Caco-2 (cell line): ENCODE data around the gene PTPDC1. TPM values are rescaled to one million over a fixed set of nuclear protein-coding genes. Genes with fewer than 3 reads are reported as not detected.

Source experiments
- BruUV-seq: library from RNA; stranded (reverse); fragments of 400-500 nt; replicated peaks from 2 replicates; lab custom pipeline; 2021; lab: Mats Ljungman, UMichigan
- CTCF ChIA-PET: fragments of 300-600 bp; sonication (Branson Sonifier 250); formaldehyde crosslinking; loops from one replicate; lab custom pipeline; 2022; ENCODE audit warnings: antibody characterized with exemption; lab: Charles Lee
- POLR2A ChIA-PET: fragments of 300-600 bp; sonication (Branson Sonifier 250); formaldehyde crosslinking; loops from one replicate; lab custom pipeline; 2022; ENCODE audit warnings: antibody characterized with exemption; lab: Charles Lee
- DNase-seq, 2 experiments: peaks; one replicate each; pipeline versions ENCODE4 v3.0.0 to v3.0.0-alpha.2; 2020 to 2022
- H3K27me3 ChIP-seq: replicated peaks from 2 replicates; pipeline ENCODE4 v1.6.0; 2011; ENCODE audit warnings: low read length; ENCODE audit not compliant: control insufficient read depth, insufficient read depth
- H3K36me3 ChIP-seq: 2 replicates; pipeline ENCODE4 v1.5.1; 2011; ENCODE audit warnings: low read length; ENCODE audit not compliant: control insufficient read depth, insufficient read depth
- H3K4me1 ChIP-seq: fragments of 250-450 bp; sonication (Bioruptor Pico); 2 replicates; pipeline ENCODE4 v1.5.1; 2020; ENCODE audit warnings: mild to moderate bottlenecking
- H3K4me3 ChIP-seq: 2 replicates; pipeline ENCODE4 v1.5.1; 2011; ENCODE audit warnings: low read depth, mild to moderate bottlenecking, control low read depth, low read length
- H3K9me3 ChIP-seq: fragments of 250-450 bp; sonication (Bioruptor Pico); 2 replicates; pipeline ENCODE4 v1.5.1; 2020; ENCODE audit warnings: mild to moderate bottlenecking, moderate library complexity
- H3K27ac Mint-ChIP-seq: one replicate; pipeline ENCODE4 v1.8.0; 2022; ENCODE audit warnings: mixed read lengths; ENCODE audit not compliant: unreplicated experiment
- H3K27me3 Mint-ChIP-seq: one replicate; pipeline ENCODE4 v1.8.0; 2022; ENCODE audit warnings: mixed read lengths; ENCODE audit not compliant: insufficient read depth, unreplicated experiment
- H3K36me3 Mint-ChIP-seq: one replicate; pipeline ENCODE4 v1.8.0; 2022; ENCODE audit warnings: mild to moderate bottlenecking, mixed read lengths; ENCODE audit not compliant: insufficient read depth, unreplicated experiment
- H3K4me1 Mint-ChIP-seq: one replicate; pipeline ENCODE4 v1.8.0; 2022; ENCODE audit warnings: low read depth, mixed read lengths; ENCODE audit not compliant: unreplicated experiment
- H3K4me3 Mint-ChIP-seq: one replicate; pipeline ENCODE4 v1.8.0; 2022; ENCODE audit warnings: mild to moderate bottlenecking, moderate library complexity, mixed read lengths; ENCODE audit not compliant: unreplicated experiment
- H3K9me3 Mint-ChIP-seq: one replicate; pipeline ENCODE4 v1.8.0; 2022; ENCODE audit warnings: mixed read lengths; ENCODE audit not compliant: unreplicated experiment
- intact Hi-C: fragments of 100-400 bp; cut with micrococcal nuclease; formaldehyde crosslinking; loops from one replicate; pipeline ENCODE4 v1.10.0; 2022; ENCODE audit not compliant: unreplicated experiment
- total RNA-seq: library from RNA; stranded (reverse); gene quantifications from 2 replicates; pipeline ENCODE4 v1.2.3, GENCODE V29; 2022
- TF ChIP-seq, protein P1 (sequence below), 2 experiments: fragments of 200-600 bp in 1 of 2; IDR thresholded peaks; 1 replicate in 1 of 2; 2 replicates in 1 of 2; pipeline versions ENCODE4 v1.5.1 to v1.8.0; 2011 to 2022; ENCODE audit warnings: antibody characterized with exemption in 1 of 2, control low read depth in 1 of 2, inconsistent platforms in 1 of 2, low read depth in 1 of 2, low read length in 1 of 2, mild to moderate bottlenecking in 1 of 2, moderate library complexity in 1 of 2; ENCODE audit not compliant: insufficient read depth in 1 of 2, severe bottlenecking in 1 of 2, unreplicated experiment in 1 of 2

PTPDC1 gene
- total RNA-seq, 1 experiment from 2014 or later = 5.9 TPM

DNA sequence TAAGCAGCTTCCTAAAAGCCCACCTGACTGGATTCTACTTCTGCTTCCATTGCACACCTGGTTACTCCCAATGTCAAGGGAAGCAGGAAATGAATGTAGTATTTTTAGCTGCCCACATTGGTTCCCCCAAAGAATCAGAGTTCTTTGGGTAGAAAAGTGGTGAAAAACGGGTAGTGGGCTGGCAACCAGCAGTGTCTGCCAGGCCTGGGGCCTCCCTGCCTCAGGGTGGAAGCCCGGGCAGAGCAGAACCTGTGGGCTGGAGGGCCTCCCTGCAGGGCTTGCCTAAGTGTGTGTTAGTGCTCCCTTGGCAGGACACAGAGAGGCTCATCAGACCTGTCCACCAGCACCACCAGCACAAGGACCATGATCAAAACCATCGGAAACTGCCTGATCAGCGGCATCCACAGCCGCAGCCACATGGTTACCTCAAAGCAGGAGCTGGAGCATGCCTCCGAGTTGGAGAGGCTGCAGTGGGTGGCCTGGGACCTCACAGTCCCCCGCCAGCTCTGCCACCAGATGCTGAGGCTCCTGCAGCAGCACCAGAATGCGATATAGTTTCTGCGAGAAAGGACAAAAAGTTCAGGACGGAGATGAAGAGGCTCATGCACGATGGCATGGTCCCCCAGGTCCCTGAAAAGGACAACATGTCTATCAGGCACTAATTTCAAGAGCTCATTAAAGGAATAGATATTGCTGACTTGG, 72.2 kb downstream of the PTPDC1 start:
- no peak overlapping the region for H3K27ac Mint-ChIP-seq
- no peak overlapping the region for H3K4me3 Mint-ChIP-seq
- H3K9me3 Mint-ChIP-seq = no peaks in the 10 kb centered on the region
- no peaks in the 10 kb centered on the region for H3K27me3 ChIP-seq
- no peak overlapping the region for H3K4me3 ChIP-seq
- H3K9me3 ChIP-seq = no peaks in the 10 kb centered on the region
- no peaks in the 10 kb centered on the region for H3K36me3 Mint-ChIP-seq
- H3K4me1 ChIP-seq = no peaks in the 10 kb centered on the region
- TF ChIP-seq, protein P1, sequence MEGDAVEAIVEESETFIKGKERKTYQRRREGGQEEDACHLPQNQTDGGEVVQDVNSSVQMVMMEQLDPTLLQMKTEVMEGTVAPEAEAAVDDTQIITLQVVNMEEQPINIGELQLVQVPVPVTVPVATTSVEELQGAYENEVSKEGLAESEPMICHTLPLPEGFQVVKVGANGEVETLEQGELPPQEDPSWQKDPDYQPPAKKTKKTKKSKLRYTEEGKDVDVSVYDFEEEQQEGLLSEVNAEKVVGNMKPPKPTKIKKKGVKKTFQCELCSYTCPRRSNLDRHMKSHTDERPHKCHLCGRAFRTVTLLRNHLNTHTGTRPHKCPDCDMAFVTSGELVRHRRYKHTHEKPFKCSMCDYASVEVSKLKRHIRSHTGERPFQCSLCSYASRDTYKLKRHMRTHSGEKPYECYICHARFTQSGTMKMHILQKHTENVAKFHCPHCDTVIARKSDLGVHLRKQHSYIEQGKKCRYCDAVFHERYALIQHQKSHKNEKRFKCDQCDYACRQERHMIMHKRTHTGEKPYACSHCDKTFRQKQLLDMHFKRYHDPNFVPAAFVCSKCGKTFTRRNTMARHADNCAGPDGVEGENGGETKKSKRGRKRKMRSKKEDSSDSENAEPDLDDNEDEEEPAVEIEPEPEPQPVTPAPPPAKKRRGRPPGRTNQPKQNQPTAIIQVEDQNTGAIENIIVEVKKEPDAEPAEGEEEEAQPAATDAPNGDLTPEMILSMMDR (IDR thresholded peaks at IDR 0.05; ENCODE audit: insufficient read depth in 1 of 2, low read depth in 1 of 2, low read length in 1 of 2, severe bottlenecking in 1 of 2, unreplicated experiment in 1 of 2) = no peak
- no peak for DNase-seq
- no TSS peak for BruUV-seq
- H3K27me3 Mint-ChIP-seq = no peaks in the 10 kb centered on the region
- CTCF ChIA-PET = interaction anchor here (0.6 kb wide), 1 partner anchor 19 kb away, joined by 3 read pairs; no protein-coding TSS in a partner anchor
- intact Hi-C loops = no loop called here
- POLR2A ChIA-PET = no interaction called here
- no peaks in the 10 kb centered on the region for H3K4me1 Mint-ChIP-seq
- no peaks in the 10 kb centered on the region for H3K36me3 ChIP-seq

DNA sequence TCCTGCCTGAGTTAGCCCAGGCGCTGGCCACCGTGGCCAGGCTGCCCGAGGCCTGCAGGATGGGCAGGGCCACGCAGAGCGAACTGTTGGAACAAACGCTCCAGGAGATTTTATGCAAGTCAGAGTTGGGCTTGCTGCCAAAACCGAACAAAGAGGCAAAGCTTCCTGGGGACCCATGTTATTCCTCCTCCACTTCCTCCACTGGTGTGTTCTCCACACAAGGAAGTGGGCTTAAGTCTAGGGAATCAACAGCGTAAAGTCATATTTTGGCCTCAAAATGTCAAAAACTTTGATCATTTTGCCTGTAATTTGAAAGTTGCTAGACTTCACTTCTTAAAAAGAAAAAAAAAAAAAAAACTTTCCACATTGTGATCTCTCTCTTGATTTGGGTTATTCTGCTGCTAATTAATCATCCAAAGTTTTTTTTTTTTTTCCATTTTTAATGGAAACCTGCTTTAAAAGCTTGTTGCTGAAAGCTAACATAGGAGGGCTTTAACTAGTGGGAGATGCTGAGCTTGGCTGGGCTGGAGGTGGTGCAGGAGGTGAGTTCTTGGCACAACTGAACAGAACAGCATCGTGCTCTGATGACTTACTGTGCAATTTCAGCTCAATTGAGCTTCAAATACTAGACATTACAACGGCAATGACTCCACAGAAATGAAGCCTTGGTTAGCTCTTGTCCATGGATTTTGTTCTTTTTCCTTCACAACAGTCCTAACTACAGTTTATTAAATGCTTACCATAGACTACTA, 73.0 kb downstream of the PTPDC1 start:
- no peaks in the 10 kb centered on the region for H3K27me3 ChIP-seq
- no peak overlapping the region for H3K4me3 ChIP-seq
- H3K4me3 Mint-ChIP-seq = no peak overlapping the region
- H3K27ac Mint-ChIP-seq = no peak overlapping the region
- CTCF ChIA-PET = interaction anchor here (0.6 kb wide), 1 partner anchor 18 kb away, joined by 3 read pairs; no protein-coding TSS in a partner anchor
- no peaks in the 10 kb centered on the region for H3K9me3 ChIP-seq
- intact Hi-C loops = no loop called here
- TF ChIP-seq, protein P1 (IDR thresholded peaks at IDR 0.05; ENCODE audit: insufficient read depth in 1 of 2, low read depth in 1 of 2, low read length in 1 of 2, severe bottlenecking in 1 of 2, unreplicated experiment in 1 of 2) = no peak
- no peaks in the 10 kb centered on the region for H3K4me1 ChIP-seq
- no peaks in the 10 kb centered on the region for H3K36me3 ChIP-seq
- no peaks in the 10 kb centered on the region for H3K4me1 Mint-ChIP-seq
- H3K9me3 Mint-ChIP-seq = no peaks in the 10 kb centered on the region
- POLR2A ChIA-PET = interaction anchor here (0.5 kb wide), 1 partner anchor 9 kb away, joined by 6 read pairs; no protein-coding TSS in a partner anchor
- no peaks in the 10 kb centered on the region for H3K27me3 Mint-ChIP-seq
- no peak for DNase-seq
- H3K36me3 Mint-ChIP-seq = no peaks in the 10 kb centered on the region
- no TSS peak for BruUV-seq

Other genes with a start within 250 kb of the PTPDC1 start
- gene BARX1, start 129.1 kb upstream of the PTPDC1 start, total RNA-seq = not detected in 2 replicates
- gene ZNF169, start 174.8 kb downstream of the PTPDC1 start, total RNA-seq = 3.3 and 3.7 TPM in 2 replicates
- gene NUTM2F, start 244.2 kb downstream of the PTPDC1 start, total RNA-seq = not detected in 2 replicates